PC-9 (cell line): ENCODE data around the gene NEFH. TPM values are rescaled to one million over a fixed set of nuclear protein-coding genes. Genes with fewer than 3 reads are reported as not detected.

Experiments
- BruUV-seq: library from RNA; stranded (reverse); fragments of 400-500 nt; replicated peaks from 2 replicates; lab custom pipeline; 2021; lab: Mats Ljungman, UMichigan
- CTCF ChIA-PET: fragments of 300-600 bp; sonication (Branson Sonifier 250); formaldehyde crosslinking; loops from one replicate; lab custom pipeline; 2022; ENCODE audit warnings: antibody characterized with exemption; lab: Charles Lee
- POLR2A ChIA-PET: fragments of 300-600 bp; sonication (Branson Sonifier 250); formaldehyde crosslinking; loops from one replicate; lab custom pipeline; 2022; ENCODE audit warnings: antibody characterized with exemption; ENCODE audit not compliant: unreplicated experiment; lab: Charles Lee
- DNase-seq, 2 experiments: peaks; one replicate each; pipeline versions ENCODE4 v3.0.0 to v3.0.0-alpha.2; 2015 to 2022; ENCODE audit warnings: mixed read lengths in 1 of 2
- H2AFZ ChIP-seq: fragments of 200-600 bp; sonication (generic); 2 replicates; pipeline ENCODE4 v1.8.1; 2017; ENCODE audit warnings: antibody characterized with exemption
- H3F3A ChIP-seq: fragments of 200-600 bp; sonication (generic); 2 replicates; pipeline ENCODE4 v1.8.1; 2017; ENCODE audit warnings: antibody characterized with exemption, mild to moderate bottlenecking, low read depth; ENCODE audit not compliant: insufficient read depth
- H3K27ac ChIP-seq: fragments of 200-600 bp; sonication (generic); 2 replicates; pipeline ENCODE4 v1.6.1; 2016; ENCODE audit warnings: mixed run types
- H3K27me3 ChIP-seq: fragments of 200-600 bp; sonication (generic); 2 replicates; pipeline ENCODE4 v1.6.1; 2016; ENCODE audit warnings: low read depth, mixed run types; ENCODE audit not compliant: insufficient read depth
- H3K36me3 ChIP-seq: fragments of 200-600 bp; sonication (generic); 2 replicates; pipeline ENCODE4 v1.6.1; 2016; ENCODE audit warnings: low read depth, mixed run types
- H3K4me1 ChIP-seq: fragments of 200-600 bp; sonication (generic); replicated peaks from 2 replicates; pipeline ENCODE4 v1.6.1; 2016; ENCODE audit warnings: mixed run types; ENCODE audit not compliant: insufficient read depth
- H3K4me2 ChIP-seq: fragments of 200-600 bp; sonication (generic); 2 replicates; pipeline ENCODE4 v1.6.1; 2017; ENCODE audit warnings: mixed run types
- H3K4me3 ChIP-seq: fragments of 200-600 bp; sonication (generic); 2 replicates; pipeline ENCODE4 v1.6.1; 2016; ENCODE audit warnings: mixed run types
- H3K79me2 ChIP-seq: fragments of 200-600 bp; sonication (generic); 2 replicates; pipeline ENCODE4 v1.6.1; 2017; ENCODE audit warnings: low read depth, mixed run types
- H3K9me2 ChIP-seq: fragments of 200-600 bp; sonication (generic); 2 replicates; pipeline ENCODE4 v1.8.1; 2017; ENCODE audit warnings: mild to moderate bottlenecking; ENCODE audit not compliant: insufficient read depth
- H3K9me3 ChIP-seq: fragments of 200-600 bp; sonication (generic); 2 replicates; pipeline ENCODE4 v1.8.1; 2016; ENCODE audit warnings: low read depth; ENCODE audit not compliant: insufficient read depth
- H4K20me1 ChIP-seq: fragments of 200-600 bp; sonication (generic); 2 replicates; pipeline ENCODE4 v1.8.1; 2017; ENCODE audit not compliant: insufficient read depth
- EZH2 ChIP-seq: fragments of 200-600 bp; sonication (generic); IDR thresholded peaks from 2 replicates; pipeline ENCODE4 v1.8.0; 2017; ENCODE audit warnings: antibody characterized with exemption, low read depth
- intact Hi-C: fragments of 100-400 bp; cut with micrococcal nuclease; formaldehyde crosslinking; loops from one replicate; pipeline ENCODE4 v1.10.0; 2022; ENCODE audit not compliant: unreplicated experiment
- total RNA-seq: library from RNA; stranded (reverse); gene quantifications from 2 replicates; pipeline ENCODE4 v1.2.3, GENCODE V29; 2021
- TF ChIP-seq, protein P1 (sequence below): fragments of 200-600 bp; sonication (generic); conservative IDR thresholded peaks from 2 replicates; pipeline ENCODE4 v1.6.1; 2017; ENCODE audit warnings: mixed run types, antibody characterized with exemption, mild to moderate bottlenecking, moderate library complexity

NEFH gene
- total RNA-seq, 1 experiment from 2014 or later, result 6.9 TPM

DNA sequence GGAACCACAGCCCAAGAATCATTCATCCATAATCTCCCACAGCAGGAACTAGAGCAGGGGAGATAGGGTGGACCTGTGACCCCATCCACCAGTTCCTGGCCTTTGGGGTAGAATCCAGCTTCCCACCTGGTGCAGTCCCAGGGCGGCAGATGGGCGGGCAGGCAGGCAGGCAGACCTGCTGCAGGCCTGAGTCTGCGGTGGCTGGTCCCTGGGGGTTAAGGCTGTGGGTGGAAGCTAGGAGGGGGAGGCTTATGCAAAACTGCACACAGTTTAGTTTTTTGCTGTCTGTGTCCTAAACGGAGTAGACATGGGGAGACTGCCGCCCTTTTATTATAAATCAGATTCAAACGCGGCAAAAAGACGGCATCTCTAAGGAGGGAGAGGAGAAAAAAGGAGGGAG is 4.5 kb upstream of the NEFH start:
- Histone ChIP-seq H4K20me1 (no peaks in the 10 kb centered on the region), H3K9me3 (no peaks in the 10 kb centered on the region), H3K79me2 (no peaks in the 10 kb centered on the region), H3K27me3 (no peaks in the 10 kb centered on the region), H3K9me2 (no peaks in the 10 kb centered on the region), H3K27ac (no peak overlapping the region), H3F3A (no peaks in the 10 kb centered on the region), H3K4me3 (no peak overlapping the region), H3K4me1 (no peaks in the 10 kb centered on the region), H3K4me2 (no peak overlapping the region), H3K36me3 (no peaks in the 10 kb centered on the region), H2AFZ (no peak overlapping the region)
- DNase-seq, result no peak
- ChIA-PET POLR2A (no interaction called here), CTCF (no interaction called here)
- BruUV-seq, result no TSS peak
- TF ChIP-seq, protein P1, sequence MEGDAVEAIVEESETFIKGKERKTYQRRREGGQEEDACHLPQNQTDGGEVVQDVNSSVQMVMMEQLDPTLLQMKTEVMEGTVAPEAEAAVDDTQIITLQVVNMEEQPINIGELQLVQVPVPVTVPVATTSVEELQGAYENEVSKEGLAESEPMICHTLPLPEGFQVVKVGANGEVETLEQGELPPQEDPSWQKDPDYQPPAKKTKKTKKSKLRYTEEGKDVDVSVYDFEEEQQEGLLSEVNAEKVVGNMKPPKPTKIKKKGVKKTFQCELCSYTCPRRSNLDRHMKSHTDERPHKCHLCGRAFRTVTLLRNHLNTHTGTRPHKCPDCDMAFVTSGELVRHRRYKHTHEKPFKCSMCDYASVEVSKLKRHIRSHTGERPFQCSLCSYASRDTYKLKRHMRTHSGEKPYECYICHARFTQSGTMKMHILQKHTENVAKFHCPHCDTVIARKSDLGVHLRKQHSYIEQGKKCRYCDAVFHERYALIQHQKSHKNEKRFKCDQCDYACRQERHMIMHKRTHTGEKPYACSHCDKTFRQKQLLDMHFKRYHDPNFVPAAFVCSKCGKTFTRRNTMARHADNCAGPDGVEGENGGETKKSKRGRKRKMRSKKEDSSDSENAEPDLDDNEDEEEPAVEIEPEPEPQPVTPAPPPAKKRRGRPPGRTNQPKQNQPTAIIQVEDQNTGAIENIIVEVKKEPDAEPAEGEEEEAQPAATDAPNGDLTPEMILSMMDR, result no peak
- no peak for TF ChIP-seq EZH2
- intact Hi-C loops, result no loop called here

DNA sequence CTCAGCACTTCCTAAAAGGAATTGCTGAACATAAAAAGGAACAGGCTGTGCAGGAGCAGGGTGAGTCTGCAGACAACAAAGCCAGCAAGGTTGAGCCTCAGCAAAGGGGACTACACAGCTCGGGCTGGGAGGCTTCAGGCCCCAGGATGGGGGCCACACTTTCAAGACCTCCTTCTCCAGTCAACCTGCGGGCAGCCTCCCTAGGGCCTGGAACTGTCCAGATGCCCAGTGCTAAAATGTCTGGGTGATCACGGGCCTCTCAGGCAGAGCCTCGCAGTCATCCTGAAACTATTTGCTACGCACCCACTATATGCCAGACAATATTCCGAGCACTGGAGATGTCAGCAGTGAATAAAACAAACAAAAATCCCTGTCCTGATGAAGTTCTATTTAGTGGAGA is 3.9 kb upstream of the NEFH start:
- no peaks in the 10 kb centered on the region for H3K9me2 ChIP-seq
- intact Hi-C loops, result no loop called here

DNA sequence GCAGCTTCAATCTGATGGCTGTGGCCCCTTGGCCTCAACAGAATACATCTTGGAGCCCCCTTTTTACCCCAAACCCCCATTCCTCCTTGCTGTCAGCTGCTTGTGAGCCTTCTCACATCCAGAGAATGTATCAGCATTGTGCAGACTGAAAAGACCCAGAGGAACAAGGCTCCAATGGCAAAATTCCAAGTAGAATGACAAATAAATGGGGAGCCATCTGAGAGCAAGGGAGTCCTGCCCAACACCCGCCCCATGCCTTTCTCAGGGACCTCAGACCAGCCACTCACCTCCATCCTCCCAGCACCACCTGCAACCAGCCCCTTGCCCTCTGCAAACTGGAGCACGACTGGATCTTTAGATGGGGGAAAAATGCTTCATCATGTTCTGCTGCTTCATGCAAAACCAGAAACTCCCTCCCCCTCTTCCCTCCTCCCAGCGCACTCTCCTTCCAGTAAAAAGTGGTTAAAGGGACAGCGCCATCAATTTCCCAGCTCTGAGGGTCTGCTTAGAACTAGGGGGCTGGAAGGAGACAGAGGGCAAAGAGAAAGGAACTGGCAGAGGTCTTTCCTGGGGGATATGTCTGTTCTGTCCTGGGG is 2.2 kb upstream of the NEFH start:
- intact Hi-C loops, result no loop called here
- no peak for TF ChIP-seq EZH2
- TF ChIP-seq, protein P1, result no peak
- Histone ChIP-seq H3K9me2 (no peaks in the 10 kb centered on the region), H3K27me3 (no peaks in the 10 kb centered on the region), H3K9me3 (no peaks in the 10 kb centered on the region), H4K20me1 (no peaks in the 10 kb centered on the region), H2AFZ (no peak overlapping the region), H3K36me3 (no peaks in the 10 kb centered on the region), H3K79me2 (no peaks in the 10 kb centered on the region), H3K4me1 (peaks cover 8% of the 10 kb centered on the region; the same call in 1 of the 2 replicates), H3K27ac (no peak overlapping the region), H3K4me2 (peak overlapping the region; percentile 10; the same call in 1 of the 2 replicates), H3K4me3 (no peak overlapping the region), H3F3A (no peaks in the 10 kb centered on the region)
- ChIA-PET CTCF (no interaction called here), POLR2A (no interaction called here)
- no TSS peak for BruUV-seq
- no peak for DNase-seq

More for the DNA sequence above, 3.9 kb upstream of the NEFH start:
- TF ChIP-seq, protein P1, result no peak
- no peak for TF ChIP-seq EZH2
- POLR2A ChIA-PET, result no interaction called here
- CTCF ChIA-PET, result no interaction called here
- DNase-seq, result no peak
- no peaks in the 10 kb centered on the region for H3K36me3 ChIP-seq
- no peaks in the 10 kb centered on the region for H3K9me3 ChIP-seq
- no peak overlapping the region for H3K4me3 ChIP-seq
- no peaks in the 10 kb centered on the region for H3K4me1 ChIP-seq
- no peaks in the 10 kb centered on the region for H4K20me1 ChIP-seq
- H2AFZ ChIP-seq, result no peak overlapping the region
- H3K4me2 ChIP-seq, result no peak overlapping the region
- no TSS peak for BruUV-seq
- no peaks in the 10 kb centered on the region for H3F3A ChIP-seq
- no peaks in the 10 kb centered on the region for H3K79me2 ChIP-seq
- no peaks in the 10 kb centered on the region for H3K27me3 ChIP-seq
- no peak overlapping the region for H3K27ac ChIP-seq
